Panc1 (cell line): ENCODE measurements around the gene ATP7B. TPM values are rescaled to one million over a fixed set of nuclear protein-coding genes. Genes with fewer than 3 reads are reported as not detected.

Experiments used
- ATAC-seq: fragments of 200-7000 bp; cut with Tn5 transposase; 2 replicates; pipeline ENCODE4 v1.9.1; 2020; ENCODE audit warnings: mild to moderate bottlenecking, moderate library complexity
- BruUV-seq: library from RNA; stranded (reverse); fragments of 400-500 nt; replicated peaks from 2 replicates; lab custom pipeline; 2021; lab: Mats Ljungman, UMichigan
- CTCF ChIA-PET: fragments of 300-600 bp; sonication (Branson Sonifier 250); formaldehyde crosslinking; loops from one replicate; lab custom pipeline; 2022; ENCODE audit warnings: antibody characterized with exemption; lab: Charles Lee
- POLR2A ChIA-PET: fragments of 300-600 bp; sonication (Branson Sonifier 250); formaldehyde crosslinking; loops from one replicate; lab custom pipeline; 2022; ENCODE audit warnings: antibody characterized with exemption; lab: Charles Lee
- DNase-seq: peaks from one replicate; pipeline ENCODE4 v3.0.0-alpha.2; 2010; ENCODE audit warnings: low read depth, low spot score
- H3K27ac ChIP-seq: 2 replicates; pipeline ENCODE4 v1.5.1; 2011; ENCODE audit warnings: mild to moderate bottlenecking, low read length, inconsistent platforms
- H3K27me3 ChIP-seq: fragments of 200-500 bp; sonication (Bioruptor generic); 2 replicates; pipeline ENCODE4 v1.6.0; 2014; ENCODE audit warnings: low read length, inconsistent platforms; ENCODE audit not compliant: control insufficient read depth, insufficient read depth
- H3K36me3 ChIP-seq: fragments of 200-500 bp; sonication (Bioruptor generic); 2 replicates; pipeline ENCODE4 v1.5.1; 2014; ENCODE audit warnings: inconsistent platforms, mild to moderate bottlenecking, low read length, moderate library complexity; ENCODE audit not compliant: control insufficient read depth, insufficient read depth
- H3K4me1 ChIP-seq: 2 replicates; pipeline ENCODE4 v1.5.1; 2011; ENCODE audit warnings: inconsistent platforms, mild to moderate bottlenecking, low read length, moderate library complexity; ENCODE audit not compliant: control insufficient read depth, insufficient read depth
- H3K4me3 ChIP-seq, 2 experiments: 2 replicates each; pipeline ENCODE4 v1.5.1; 2011 to 2012; ENCODE audit warnings: low read depth in 2 of 2, low read length in 2 of 2, mild to moderate bottlenecking in 2 of 2, inconsistent platforms in 1 of 2, moderate library complexity in 1 of 2
- H3K9me3 ChIP-seq: fragments of 200-500 bp; sonication (Bioruptor generic); 2 replicates; pipeline ENCODE4 v1.5.1; 2014; ENCODE audit warnings: low read depth, mild to moderate bottlenecking, inconsistent platforms, low read length, moderate library complexity; ENCODE audit not compliant: control insufficient read depth, insufficient read depth
- POLR2AphosphoS5 ChIP-seq: IDR thresholded peaks from 2 replicates; pipeline ENCODE4 v1.6.1; 2012; ENCODE audit warnings: mild to moderate bottlenecking, low read depth, low read length, moderate library complexity
- SIN3A ChIP-seq: IDR thresholded peaks from 2 replicates; pipeline ENCODE4 v1.6.1; 2012; ENCODE audit warnings: low read depth, mild to moderate bottlenecking, low read length, moderate library complexity, borderline replicate concordance; ENCODE audit not compliant: insufficient read depth
- TCF7L2 ChIP-seq: IDR thresholded peaks from 2 replicates; pipeline ENCODE4 v1.6.1; 2011; ENCODE audit warnings: mild to moderate bottlenecking, low read depth, low read length, inconsistent platforms
- in situ Hi-C: cut with HindIII; loops from 2 replicates; pipeline ENCODE4 v1.10.0; 2016; ENCODE audit warnings: low sequenced_read_pairs, low pct_unique_long_range_greater_than_20kb
- intact Hi-C: fragments of 100-400 bp; cut with micrococcal nuclease; formaldehyde crosslinking; loops from one replicate; pipeline ENCODE4 v1.10.0; 2022; ENCODE audit not compliant: unreplicated experiment
- total RNA-seq: library from RNA; stranded (reverse); gene quantifications from one replicate; pipeline ENCODE4 v1.2.1, GENCODE V29; 2021; ENCODE audit not compliant: unreplicated experiment
- TF ChIP-seq, protein P1 (sequence below): fragments of 450-650 bp; IDR thresholded peaks from 2 replicates; pipeline ENCODE4 v1.5.1; 2017; ENCODE audit warnings: mild to moderate bottlenecking
- TF ChIP-seq, protein P2 (sequence below), 2 experiments: IDR thresholded peaks; 2 replicates each; pipeline ENCODE4 v1.6.1; 2011 to 2012; ENCODE audit warnings: low read depth in 2 of 2, control low read depth in 1 of 2, low read length in 1 of 2, mild to moderate bottlenecking in 1 of 2, moderate library complexity in 1 of 2; ENCODE audit not compliant: insufficient read depth in 1 of 2

ATP7B gene
- total RNA-seq, 1 experiment from 2014 or later, result 19.6 TPM

DNA sequence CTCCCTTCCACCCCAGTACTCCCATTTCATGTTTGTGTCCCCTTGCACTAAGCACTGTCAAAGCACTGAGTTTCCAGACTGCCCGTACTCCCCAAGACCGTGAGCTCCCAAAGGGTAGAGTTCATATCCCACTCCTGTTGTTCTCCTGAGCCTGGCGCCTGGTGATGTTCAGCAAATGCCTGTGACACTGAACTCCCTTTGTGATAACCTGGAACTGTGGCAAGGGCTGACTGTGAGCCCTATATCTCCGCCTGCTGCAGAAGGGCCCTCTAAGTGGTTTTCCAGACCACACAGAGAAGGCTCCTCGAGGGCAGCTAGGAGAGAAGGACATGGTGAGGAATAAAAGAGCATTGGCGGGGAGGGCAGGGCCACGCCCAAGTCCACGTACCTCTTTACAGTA is 67.5 kb downstream of the ATP7B start:
- H3K27me3 ChIP-seq, result no peaks in the 10 kb centered on the region
- H3K27ac ChIP-seq, result no peak overlapping the region
- ChIA-PET CTCF (no interaction called here), POLR2A (no interaction called here)
- no peaks in the 10 kb centered on the region for H3K36me3 ChIP-seq
- DNase-seq (no peak), ATAC-seq (no peak)
- intact Hi-C loops, result no loop called here
- in situ Hi-C loops, result no loop called here
- TF ChIP-seq, protein P1, sequence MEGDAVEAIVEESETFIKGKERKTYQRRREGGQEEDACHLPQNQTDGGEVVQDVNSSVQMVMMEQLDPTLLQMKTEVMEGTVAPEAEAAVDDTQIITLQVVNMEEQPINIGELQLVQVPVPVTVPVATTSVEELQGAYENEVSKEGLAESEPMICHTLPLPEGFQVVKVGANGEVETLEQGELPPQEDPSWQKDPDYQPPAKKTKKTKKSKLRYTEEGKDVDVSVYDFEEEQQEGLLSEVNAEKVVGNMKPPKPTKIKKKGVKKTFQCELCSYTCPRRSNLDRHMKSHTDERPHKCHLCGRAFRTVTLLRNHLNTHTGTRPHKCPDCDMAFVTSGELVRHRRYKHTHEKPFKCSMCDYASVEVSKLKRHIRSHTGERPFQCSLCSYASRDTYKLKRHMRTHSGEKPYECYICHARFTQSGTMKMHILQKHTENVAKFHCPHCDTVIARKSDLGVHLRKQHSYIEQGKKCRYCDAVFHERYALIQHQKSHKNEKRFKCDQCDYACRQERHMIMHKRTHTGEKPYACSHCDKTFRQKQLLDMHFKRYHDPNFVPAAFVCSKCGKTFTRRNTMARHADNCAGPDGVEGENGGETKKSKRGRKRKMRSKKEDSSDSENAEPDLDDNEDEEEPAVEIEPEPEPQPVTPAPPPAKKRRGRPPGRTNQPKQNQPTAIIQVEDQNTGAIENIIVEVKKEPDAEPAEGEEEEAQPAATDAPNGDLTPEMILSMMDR, result no peak
- H3K9me3 ChIP-seq, result no peaks in the 10 kb centered on the region
- no peaks in the 10 kb centered on the region for H3K4me1 ChIP-seq
- BruUV-seq, result no TSS peak
- no peak overlapping the region for H3K4me3 ChIP-seq

DNA sequence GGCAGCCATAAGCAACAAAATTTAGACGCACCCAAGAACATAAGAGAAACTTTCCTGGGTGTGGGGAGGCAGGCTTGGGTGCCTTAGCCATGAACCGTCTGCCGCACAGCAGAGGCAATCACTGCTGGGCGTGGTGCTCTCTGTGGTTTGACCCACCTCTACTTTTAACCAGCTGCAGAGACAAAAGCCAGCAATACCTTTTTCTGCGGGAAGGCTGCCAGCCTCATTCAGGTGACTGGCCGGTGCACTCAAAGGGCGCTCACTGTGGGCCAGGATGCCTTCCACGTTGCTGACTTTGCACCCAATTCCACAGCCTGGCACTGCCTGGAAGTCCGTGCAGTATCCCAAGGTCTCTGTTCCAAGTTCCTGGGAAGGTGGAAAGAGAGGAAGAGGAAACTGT is 69.1 kb downstream of the ATP7B start:
- Histone ChIP-seq H3K9me3 (no peaks in the 10 kb centered on the region), H3K27ac (no peak overlapping the region), H3K36me3 (no peaks in the 10 kb centered on the region), H3K4me3 (no peak overlapping the region), H3K4me1 (no peaks in the 10 kb centered on the region), H3K27me3 (no peaks in the 10 kb centered on the region)
- BruUV-seq, result no TSS peak
- TF ChIP-seq, protein P1, result no peak
- no peak for TF ChIP-seq TCF7L2
- no peak for TF ChIP-seq SIN3A
- TF ChIP-seq, protein P2, sequence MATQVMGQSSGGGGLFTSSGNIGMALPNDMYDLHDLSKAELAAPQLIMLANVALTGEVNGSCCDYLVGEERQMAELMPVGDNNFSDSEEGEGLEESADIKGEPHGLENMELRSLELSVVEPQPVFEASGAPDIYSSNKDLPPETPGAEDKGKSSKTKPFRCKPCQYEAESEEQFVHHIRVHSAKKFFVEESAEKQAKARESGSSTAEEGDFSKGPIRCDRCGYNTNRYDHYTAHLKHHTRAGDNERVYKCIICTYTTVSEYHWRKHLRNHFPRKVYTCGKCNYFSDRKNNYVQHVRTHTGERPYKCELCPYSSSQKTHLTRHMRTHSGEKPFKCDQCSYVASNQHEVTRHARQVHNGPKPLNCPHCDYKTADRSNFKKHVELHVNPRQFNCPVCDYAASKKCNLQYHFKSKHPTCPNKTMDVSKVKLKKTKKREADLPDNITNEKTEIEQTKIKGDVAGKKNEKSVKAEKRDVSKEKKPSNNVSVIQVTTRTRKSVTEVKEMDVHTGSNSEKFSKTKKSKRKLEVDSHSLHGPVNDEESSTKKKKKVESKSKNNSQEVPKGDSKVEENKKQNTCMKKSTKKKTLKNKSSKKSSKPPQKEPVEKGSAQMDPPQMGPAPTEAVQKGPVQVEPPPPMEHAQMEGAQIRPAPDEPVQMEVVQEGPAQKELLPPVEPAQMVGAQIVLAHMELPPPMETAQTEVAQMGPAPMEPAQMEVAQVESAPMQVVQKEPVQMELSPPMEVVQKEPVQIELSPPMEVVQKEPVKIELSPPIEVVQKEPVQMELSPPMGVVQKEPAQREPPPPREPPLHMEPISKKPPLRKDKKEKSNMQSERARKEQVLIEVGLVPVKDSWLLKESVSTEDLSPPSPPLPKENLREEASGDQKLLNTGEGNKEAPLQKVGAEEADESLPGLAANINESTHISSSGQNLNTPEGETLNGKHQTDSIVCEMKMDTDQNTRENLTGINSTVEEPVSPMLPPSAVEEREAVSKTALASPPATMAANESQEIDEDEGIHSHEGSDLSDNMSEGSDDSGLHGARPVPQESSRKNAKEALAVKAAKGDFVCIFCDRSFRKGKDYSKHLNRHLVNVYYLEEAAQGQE (IDR thresholded peaks at IDR 0.05; ENCODE audit: insufficient read depth in 1 of 2, low read depth in 2 of 2, low read length in 1 of 2), result no peak
- no peak for TF ChIP-seq POLR2AphosphoS5
- POLR2A ChIA-PET, result no interaction called here
- intact Hi-C loops (no loop called here), in situ Hi-C loops (no loop called here)
- DNase-seq (no peak), ATAC-seq (no peak)
- CTCF ChIA-PET, result no interaction called here

DNA sequence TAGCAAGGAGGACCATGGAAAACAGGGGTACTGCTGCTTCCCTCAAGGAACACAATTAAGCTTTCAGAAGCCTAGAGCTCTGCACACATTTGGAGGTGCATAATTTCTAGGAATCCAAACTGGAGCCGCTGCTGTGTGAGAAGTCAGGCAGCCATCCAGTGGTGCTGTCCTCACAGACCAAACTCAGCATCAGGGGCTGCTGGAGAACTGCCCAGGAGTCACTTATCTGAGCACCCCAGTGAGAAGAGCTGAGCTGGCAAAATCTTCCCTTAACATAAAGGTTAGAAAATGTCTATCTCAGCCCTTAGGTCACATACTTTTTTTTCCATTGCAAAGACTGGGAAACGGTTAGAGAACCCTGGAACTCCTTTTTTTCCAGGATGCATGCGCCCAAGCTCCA is 72.8 kb downstream of the ATP7B start:
- H3K9me3 ChIP-seq, result no peaks in the 10 kb centered on the region
- intact Hi-C loops (no loop called here), in situ Hi-C loops (no loop called here)
- TF ChIP-seq SIN3A (no peak), POLR2AphosphoS5 (no peak), TCF7L2 (no peak)
- TF ChIP-seq, protein P1, result no peak
- TF ChIP-seq, protein P2 (IDR thresholded peaks at IDR 0.05; ENCODE audit: insufficient read depth in 1 of 2, low read depth in 2 of 2, low read length in 1 of 2), result no peak
- no peak overlapping the region for H3K4me3 ChIP-seq
- DNase-seq, result no peak
- ATAC-seq, result no peak
- POLR2A ChIA-PET, result no interaction called here
- no TSS peak for BruUV-seq
- H3K27ac ChIP-seq, result no peak overlapping the region
- CTCF ChIA-PET, result no interaction called here
- no peaks in the 10 kb centered on the region for H3K36me3 ChIP-seq
- H3K27me3 ChIP-seq, result no peaks in the 10 kb centered on the region
- H3K4me1 ChIP-seq, result no peaks in the 10 kb centered on the region
